GM23248 (cell line): Measurements from ENCODE around the gene ZPBP2. TPM values are rescaled to one million over a fixed set of nuclear protein-coding genes. Genes with fewer than 3 reads are reported as not detected.

Experiments used
- DNase-seq: peaks from one replicate; pipeline ENCODE4 v3.0.0-alpha.2; 2015
- H2AFZ ChIP-seq: fragments of 200-600 bp; sonication (generic); 2 replicates; pipeline ENCODE4 v1.6.1; 2016; ENCODE audit warnings: antibody characterized with exemption
- H3F3A ChIP-seq: fragments of 200-600 bp; sonication (generic); 2 replicates; pipeline ENCODE4 v1.6.1; 2016; ENCODE audit warnings: mild to moderate bottlenecking, antibody characterized with exemption, mixed run types; ENCODE audit not compliant: insufficient read depth
- H3K27ac ChIP-seq: fragments of 200-600 bp; sonication (generic); 2 replicates; pipeline ENCODE4 v1.5.1; 2016; ENCODE audit warnings: mild to moderate bottlenecking
- H3K27me3 ChIP-seq: fragments of 200-600 bp; sonication (generic); replicated peaks from 2 replicates; pipeline ENCODE4 v1.6.1; 2016; ENCODE audit warnings: mild to moderate bottlenecking; ENCODE audit not compliant: insufficient read depth
- H3K36me3 ChIP-seq: fragments of 200-600 bp; sonication (generic); 2 replicates; pipeline ENCODE4 v1.6.1; 2016; ENCODE audit warnings: low read depth, mild to moderate bottlenecking
- H3K4me1 ChIP-seq: fragments of 200-600 bp; sonication (generic); 2 replicates; pipeline ENCODE4 v1.6.1; 2016; ENCODE audit warnings: mild to moderate bottlenecking; ENCODE audit not compliant: insufficient read depth
- H3K4me2 ChIP-seq: fragments of 200-600 bp; sonication (generic); one replicate; pipeline ENCODE4 v1.6.1; 2016; ENCODE audit warnings: mild to moderate bottlenecking; ENCODE audit not compliant: unreplicated experiment
- H3K4me3 ChIP-seq: fragments of 200-600 bp; sonication (generic); 2 replicates; pipeline ENCODE4 v1.5.1; 2016; ENCODE audit warnings: mild to moderate bottlenecking
- H3K79me2 ChIP-seq: fragments of 200-600 bp; sonication (generic); 2 replicates; pipeline ENCODE4 v1.6.1; 2016; ENCODE audit warnings: mild to moderate bottlenecking; ENCODE audit not compliant: insufficient read depth
- H3K9ac ChIP-seq: fragments of 200-600 bp; sonication (generic); 2 replicates; pipeline ENCODE4 v1.6.1; 2016; ENCODE audit warnings: mild to moderate bottlenecking
- H3K9me2 ChIP-seq: fragments of 200-600 bp; sonication (generic); 2 replicates; pipeline ENCODE4 v1.6.1; 2016; ENCODE audit warnings: mixed run types, mild to moderate bottlenecking, moderate library complexity; ENCODE audit not compliant: insufficient read depth
- H3K9me3 ChIP-seq: fragments of 200-600 bp; sonication (generic); one replicate; pipeline ENCODE4 v1.6.1; 2017; ENCODE audit warnings: low read depth
- H4K20me1 ChIP-seq: fragments of 200-600 bp; sonication (generic); 2 replicates; pipeline ENCODE4 v1.6.0; 2016; ENCODE audit not compliant: insufficient read depth
- EZH2 ChIP-seq: fragments of 200-600 bp; sonication (generic); IDR thresholded peaks from 2 replicates; pipeline ENCODE4 v1.6.1; 2018; ENCODE audit warnings: antibody characterized with exemption, mild to moderate bottlenecking; ENCODE audit not compliant: insufficient read depth, poor library complexity, severe bottlenecking
- EZH2phosphoT487 ChIP-seq: fragments of 200-600 bp; sonication (generic); IDR thresholded peaks from 2 replicates; pipeline ENCODE4 v1.6.1; 2018; ENCODE audit warnings: antibody characterized with exemption, moderate library complexity, mild to moderate bottlenecking, low read depth; ENCODE audit not compliant: insufficient read depth
- WGBS, 2 experiments: methylation state at CpG; one replicate each; pipeline ENCODE4 v1.1.6; 2015 to 2017; ENCODE audit warnings: low lambda C conversion rate in 2 of 2, low coverage in 1 of 2; ENCODE audit errors: missing lambda C conversion rate in 2 of 2; 5-methylcytosine and 5-hydroxymethylcytosine counted together
- in situ Hi-C: fragments of 300-500 bp; cut with MboI; formaldehyde crosslinking; loops from 2 replicates; pipeline ENCODE4 v1.15.0; 2020
- polyA plus RNA-seq: library from polyadenylated mRNA; unstranded; fragments of >200 nt; fragmentation: Nextera tagmentation; extraction: Ambion mirVana; gene quantifications from 2 replicates; pipeline ENCODE4 v1.2.1, GENCODE V29; 2016
- small RNA-seq: library from RNA; depleted of rRNA; stranded (forward); fragments of <200 nt; gene quantifications from one replicate; pipeline ENCODE3, GENCODE V24; 2014; ENCODE audit warnings: low read depth, low replicate concordance
- total RNA-seq: library from RNA; depleted of rRNA; stranded (reverse); fragments of >200 nt; shearing (Covaris generic); gene quantifications from 2 replicates; pipeline ENCODE4 v1.2.3, GENCODE V29; 2014; rRNA removed

The ZPBP2 gene
- total and polyA plus RNA-seq, 2 experiments from 2014 or later: not detected

DNA sequence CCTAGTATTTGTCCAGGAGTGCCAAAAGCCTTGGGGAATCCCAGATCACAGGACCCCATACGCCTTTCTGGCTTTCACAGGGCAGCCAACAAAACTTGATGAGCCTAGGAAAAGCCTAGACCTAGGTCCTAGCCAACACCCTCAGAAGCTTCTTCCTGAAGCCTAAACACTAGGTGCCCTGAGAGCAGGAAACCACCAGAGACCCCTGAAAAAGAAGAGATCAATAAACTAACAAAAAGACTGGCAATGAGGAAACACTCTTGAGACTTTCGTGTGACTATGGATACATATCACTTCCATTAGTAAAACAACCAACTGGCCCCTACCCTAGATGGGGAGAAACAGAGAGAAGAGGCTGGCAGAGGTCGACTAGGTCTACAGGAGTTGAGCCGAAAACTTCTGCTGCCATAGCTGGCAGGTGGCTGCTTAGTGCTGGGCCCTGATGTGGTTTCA, 58.2 kb downstream of the ZPBP2 start:
- 42 to 43% methylated on average over 4 of the region's 4 CpGs for WGBS, 2 experiments
- Histone ChIP-seq H3K27ac (no peak overlapping the region; the same call in 1 of the 2 replicates), H3K9me3 (no peaks in the 10 kb centered on the region), H3F3A (peaks cover 31% of the 10 kb centered on the region), H3K4me1 (peaks cover 55% of the 10 kb centered on the region), H3K27me3 (no peaks in the 10 kb centered on the region), H3K9ac (peak overlapping the region; percentile 93), H4K20me1 (no peaks in the 10 kb centered on the region), H3K36me3 (peaks cover 19% of the 10 kb centered on the region), H2AFZ (no peak overlapping the region), H3K9me2 (no peaks in the 10 kb centered on the region), H3K4me3 (peak overlapping the region; percentile 98), H3K4me2 (peak overlapping the region; percentile 88), H3K79me2 (peaks cover 51% of the 10 kb centered on the region)
- TF ChIP-seq EZH2phosphoT487: no peak
- no peak for TF ChIP-seq EZH2
- DNase-seq: peak; percentile 28
- in situ Hi-C loops: no loop called here

DNA sequence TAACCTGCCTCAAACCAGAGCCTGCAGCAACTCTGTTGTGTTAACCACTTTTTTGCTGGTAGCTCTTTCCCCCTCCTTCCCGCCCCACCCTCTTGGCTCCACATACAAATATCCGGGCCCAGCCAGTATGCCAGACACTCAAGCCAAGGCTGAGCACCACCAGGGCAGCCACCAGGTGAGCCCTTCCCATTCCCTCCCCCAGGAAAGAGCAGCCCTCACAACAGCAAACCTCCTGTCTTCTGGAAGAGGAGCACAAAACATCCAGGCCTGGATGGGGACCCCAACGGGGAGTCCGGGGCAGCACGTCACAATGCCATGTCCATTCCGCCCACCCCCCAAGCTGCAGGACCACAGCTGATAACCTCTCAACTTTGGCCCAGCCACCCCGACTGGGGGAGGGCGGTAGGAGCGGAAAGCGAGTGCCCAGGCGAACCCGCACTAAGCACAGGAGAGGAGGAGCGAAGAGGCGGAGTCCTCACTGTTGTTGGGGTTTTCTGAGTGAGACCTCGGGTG, 58.6 kb downstream of the ZPBP2 start:
- peak; percentile 61 for DNase-seq
- 5 to 6% methylated on average over 15 of the region's 15 CpGs for WGBS, 2 experiments
- peak overlapping the region; percentile 93 for H3K9ac ChIP-seq
- H3K4me1 ChIP-seq: peaks cover 55% of the 10 kb centered on the region
- peaks cover 51% of the 10 kb centered on the region for H3K79me2 ChIP-seq
- peak overlapping the region; percentile 98 for H3K4me3 ChIP-seq
- peak overlapping the region; percentile 90 for H3K27ac ChIP-seq
- peak overlapping the region; percentile 97 for H2AFZ ChIP-seq
- in situ Hi-C loops: no loop called here
- no peak for TF ChIP-seq EZH2phosphoT487
- TF ChIP-seq EZH2: no peak
- H3K4me2 ChIP-seq: peak overlapping the region; percentile 88
- peaks cover 17% of the 10 kb centered on the region; the same call in 1 of the 2 replicates for H3K36me3 ChIP-seq
- H3K27me3 ChIP-seq: no peaks in the 10 kb centered on the region
- H4K20me1 ChIP-seq: no peaks in the 10 kb centered on the region
- H3F3A ChIP-seq: peaks cover 31% of the 10 kb centered on the region
- no peaks in the 10 kb centered on the region for H3K9me2 ChIP-seq
- no peaks in the 10 kb centered on the region for H3K9me3 ChIP-seq

Small RNA genes within 50 kb of the gene (small RNA-seq; reads per million reads assigned to genes)
- not detected for gene AC090844.1

Other genes starting within 250 kb of the ZPBP2 start
- gene PPP1R1B, start 241.2 kb upstream of the ZPBP2 start, total RNA-seq: not detected in 2 replicates
- gene PPP1R1B, start 241.2 kb upstream of the ZPBP2 start, polyA plus RNA-seq: not detected in 2 replicates
- 34.0 and 41.0 TPM in 2 replicates for gene STARD3, start 231.1 kb upstream of the ZPBP2 start, total RNA-seq
- gene STARD3, start 231.1 kb upstream of the ZPBP2 start, polyA plus RNA-seq: 32.3 and 34.1 TPM in 2 replicates
- gene TCAP, start 202.9 kb upstream of the ZPBP2 start, total RNA-seq: 0.43 TPM in 1 of 2 replicates, not detected in the other
- gene TCAP, start 202.9 kb upstream of the ZPBP2 start, polyA plus RNA-seq: not detected in 2 replicates
- not detected in 2 replicates for gene PNMT, start 199.7 kb upstream of the ZPBP2 start, total RNA-seq
- not detected in 2 replicates for gene PNMT, start 199.7 kb upstream of the ZPBP2 start, polyA plus RNA-seq
- 14.2 and 15.3 TPM in 2 replicates for gene PGAP3, start 180.1 kb upstream of the ZPBP2 start, total RNA-seq
- 9.2 and 10.6 TPM in 2 replicates for gene PGAP3, start 180.1 kb upstream of the ZPBP2 start, polyA plus RNA-seq
- 45.8 and 55.4 TPM in 2 replicates for gene ERBB2, start 168.1 kb upstream of the ZPBP2 start, total RNA-seq
- 28.5 and 30.3 TPM in 2 replicates for gene ERBB2, start 168.1 kb upstream of the ZPBP2 start, polyA plus RNA-seq
- gene MIEN1, start 137.7 kb upstream of the ZPBP2 start, total RNA-seq: 33.6 and 37.1 TPM in 2 replicates
- 85.4 and 88.4 TPM in 2 replicates for gene MIEN1, start 137.7 kb upstream of the ZPBP2 start, polyA plus RNA-seq
- gene GRB7, start 130.3 kb upstream of the ZPBP2 start, total RNA-seq: 0.25 TPM in 1 of 2 replicates, not detected in the other
- not detected in 2 replicates for gene GRB7, start 130.3 kb upstream of the ZPBP2 start, polyA plus RNA-seq
- gene IKZF3, start 3.9 kb upstream of the ZPBP2 start, total RNA-seq: not detected in 2 replicates
- gene IKZF3, start 3.9 kb upstream of the ZPBP2 start, polyA plus RNA-seq: 0.09 and 0.11 TPM in 2 replicates
- gene GSDMB, start 50.4 kb downstream of the ZPBP2 start, total RNA-seq: 2.1 and 2.5 TPM in 2 replicates
- gene GSDMB, start 50.4 kb downstream of the ZPBP2 start, polyA plus RNA-seq: 1.8 TPM in 2 replicates
- gene ORMDL3, start 59.4 kb downstream of the ZPBP2 start, total RNA-seq: 60.4 and 66.0 TPM in 2 replicates
- 12.0 and 13.2 TPM in 2 replicates for gene ORMDL3, start 59.4 kb downstream of the ZPBP2 start, polyA plus RNA-seq
- gene LRRC3C, start 59.5 kb downstream of the ZPBP2 start, total RNA-seq: not detected in 2 replicates
- gene LRRC3C, start 59.5 kb downstream of the ZPBP2 start, polyA plus RNA-seq: not detected in 2 replicates
- not detected in 2 replicates for gene GSDMA, start 94.8 kb downstream of the ZPBP2 start, total RNA-seq
- 0.09 and 0.21 TPM in 2 replicates for gene GSDMA, start 94.8 kb downstream of the ZPBP2 start, polyA plus RNA-seq
- 103 and 116 TPM in 2 replicates for gene PSMD3, start 112.6 kb downstream of the ZPBP2 start, total RNA-seq
- gene PSMD3, start 112.6 kb downstream of the ZPBP2 start, polyA plus RNA-seq: 102 and 106 TPM in 2 replicates
- not detected in 2 replicates for gene CSF3, start 147.2 kb downstream of the ZPBP2 start, total RNA-seq
- gene CSF3, start 147.2 kb downstream of the ZPBP2 start, polyA plus RNA-seq: 0.13 TPM in 1 of 2 replicates, not detected in the other
- gene MED24, start 186.2 kb downstream of the ZPBP2 start, total RNA-seq: 35.3 and 37.3 TPM in 2 replicates
- gene MED24, start 186.2 kb downstream of the ZPBP2 start, polyA plus RNA-seq: 33.6 and 35.2 TPM in 2 replicates
- 33.3 and 36.2 TPM in 2 replicates for gene THRA, start 194.8 kb downstream of the ZPBP2 start, total RNA-seq
- gene THRA, start 194.8 kb downstream of the ZPBP2 start, polyA plus RNA-seq: 15.8 and 16.4 TPM in 2 replicates
- 0.76 and 2.4 TPM in 2 replicates for gene NR1D1, start 232.4 kb downstream of the ZPBP2 start, total RNA-seq
- gene NR1D1, start 232.4 kb downstream of the ZPBP2 start, polyA plus RNA-seq: 4.6 and 5.4 TPM in 2 replicates